CD4-positive, alpha-beta T cell (primary cell): ENCODE measurements around the gene JKAMP. TPM values are rescaled to one million over a fixed set of nuclear protein-coding genes. Genes with fewer than 3 reads are reported as not detected.
A peak's percentile ranks its signal among the peaks of the same experiment; 100 is the strongest.

Experiments
- ATAC-seq: fragments of 200-7000 bp; cut with Tn5 transposase; one replicate; pipeline ENCODE4 v1.10.0; 2022; ENCODE audit warnings: mild to moderate bottlenecking; ENCODE audit not compliant: poor library complexity
- CTCF ChIA-PET: fragments of 350-600 bp; sonication (Branson Sonifier 250); formaldehyde crosslinking; loops from one replicate; lab custom pipeline; 2021; ENCODE audit warnings: antibody characterized with exemption, inconsistent platforms; lab: Charles Lee
- POLR2A ChIA-PET: fragments of 350-600 bp; sonication (Branson Sonifier 250); formaldehyde crosslinking; loops from one replicate; lab custom pipeline; 2021; ENCODE audit warnings: antibody characterized with exemption, inconsistent platforms; lab: Charles Lee
- DNase-seq, 14 experiments: peaks; one replicate each; pipeline ENCODE4 v3.0.0-alpha.2; 2013 to 2020; ENCODE audit warnings: mixed read lengths in 2 of 14
- H3K27ac ChIP-seq, 2 donors: one replicate each; pipeline versions ENCODE4 v1.5.1 to v1.7.0; 2013; ENCODE audit warnings: low read length in 2 of 2, low read depth in 1 of 2, mild to moderate bottlenecking in 1 of 2
- H3K27me3 ChIP-seq, 2 experiments: 1 replicate in 1 of 2; 2 replicates in 1 of 2; pipeline versions ENCODE4 v1.6.1 to v1.7.0; 2013; ENCODE audit warnings: low read length in 2 of 2, control low read depth in 1 of 2, mild to moderate bottlenecking in 1 of 2, moderate library complexity in 1 of 2; ENCODE audit not compliant: insufficient read depth in 2 of 2, control insufficient read depth in 1 of 2
- H3K36me3 ChIP-seq: one replicate; pipeline ENCODE4 v1.6.1; 2013; ENCODE audit warnings: low read length, control low read depth; ENCODE audit not compliant: insufficient read depth
- H3K4me1 ChIP-seq: one replicate; pipeline ENCODE4 v1.6.1; 2013; ENCODE audit warnings: low read length, control low read depth; ENCODE audit not compliant: insufficient read depth
- H3K4me3 ChIP-seq: one replicate; pipeline ENCODE4 v1.5.1; 2013; ENCODE audit warnings: mild to moderate bottlenecking, low read length, moderate library complexity
- H3K9me3 ChIP-seq, 2 experiments: 1 replicate in 1 of 2; 2 replicates in 1 of 2; pipeline versions ENCODE4 v1.6.1 to v1.7.0; 2013; ENCODE audit warnings: low read length in 2 of 2, mild to moderate bottlenecking in 2 of 2, control low read depth in 1 of 2, moderate library complexity in 1 of 2; ENCODE audit not compliant: control insufficient read depth in 1 of 2, insufficient read depth in 1 of 2
- H3K27ac Mint-ChIP-seq: one replicate; pipeline ENCODE4 v1.8.0; 2020; ENCODE audit warnings: mixed read lengths
- H3K27me3 Mint-ChIP-seq: one replicate; pipeline ENCODE4 v1.8.0; 2021; ENCODE audit warnings: mixed read lengths
- H3K36me3 Mint-ChIP-seq: one replicate; pipeline ENCODE4 v1.8.0; 2021; ENCODE audit warnings: low read depth, mixed read lengths
- H3K4me1 Mint-ChIP-seq: one replicate; pipeline ENCODE4 v1.8.0; 2021; ENCODE audit warnings: low read depth, mixed read lengths
- H3K4me3 Mint-ChIP-seq: one replicate; pipeline ENCODE4 v1.8.0; 2020; ENCODE audit warnings: mild to moderate bottlenecking, mixed read lengths
- H3K9me3 Mint-ChIP-seq: one replicate; pipeline ENCODE4 v1.8.0; 2020; ENCODE audit warnings: mixed read lengths
- intact Hi-C, 2 experiments: fragments of 100-400 bp; cut with DNase I in 1 of 2; cut with micrococcal nuclease in 1 of 2; formaldehyde crosslinking; loops; one replicate each; pipeline versions ENCODE4 v1.15.1 to v1.9.0; 2023 to 2025; cut with DNase I, micrococcal nuclease
- total RNA-seq, 174 experiments: library from RNA in 2 of 174; stranded (reverse) in 2 of 174; gene quantifications; one replicate each; pipeline ENCODE4 v1.2.3 and lab custom pipeline; 2021 to 2026
- TF ChIP-seq, protein P1 (sequence below): fragments of 200-600 bp; IDR thresholded peaks from one replicate; pipeline ENCODE4 v1.8.0; 2022; ENCODE audit warnings: antibody characterized with exemption, mild to moderate bottlenecking

JKAMP gene
- total RNA-seq, 2 experiments from 2014 or later: 9.4 to 9.8 TPM

- CTCF ChIA-PET: interaction anchor here (1.0 to 1.4 kb wide), 3 partner anchors 18 to 46 kb away, joined by 4 to 6 read pairs (median 5); partner anchors contain the start of genes JKAMP and L3HYPDH
Observed at GRCh38 chr14:59465316-59466135, 18.8 kb upstream of the JKAMP start, which contains the start of gene GPR135. GPR135 (minus strand) TSS chr14:59465380; CDS start chr14:59465226, 154 bp downstream.

GRCh38 chr14:59474172-59474571 is 10.1 kb upstream of the JKAMP start:
- H3K4me1 Mint-ChIP-seq: no peaks in the 10 kb centered on the region
- POLR2A ChIA-PET: interaction anchor here (3.0 kb wide), 1 partner anchor 10 kb away, joined by 9 read pairs; the partner anchor contains the start of genes JKAMP and L3HYPDH
- H3K9me3 Mint-ChIP-seq: no peaks in the 10 kb centered on the region
- DNase-seq (no peak), ATAC-seq (no peak)
- Histone ChIP-seq H3K9me3 (no peaks in the 10 kb centered on the region), H3K36me3 (peaks cover 26% of the 10 kb centered on the region), H3K27me3 (no peaks in the 10 kb centered on the region), H3K4me3 (no peak overlapping the region), H3K4me1 (no peaks in the 10 kb centered on the region), H3K27ac (no peak overlapping the region)
- CTCF ChIA-PET: interaction anchor here (0.9 kb wide), 1 partner anchor 102 kb away, joined by 3 read pairs; the partner anchor contains the start of gene CCDC175
- peaks cover 42% of the 10 kb centered on the region for H3K36me3 Mint-ChIP-seq
- no peak overlapping the region for H3K27ac Mint-ChIP-seq
- intact Hi-C loops: no loop called here
- TF ChIP-seq, protein P1, sequence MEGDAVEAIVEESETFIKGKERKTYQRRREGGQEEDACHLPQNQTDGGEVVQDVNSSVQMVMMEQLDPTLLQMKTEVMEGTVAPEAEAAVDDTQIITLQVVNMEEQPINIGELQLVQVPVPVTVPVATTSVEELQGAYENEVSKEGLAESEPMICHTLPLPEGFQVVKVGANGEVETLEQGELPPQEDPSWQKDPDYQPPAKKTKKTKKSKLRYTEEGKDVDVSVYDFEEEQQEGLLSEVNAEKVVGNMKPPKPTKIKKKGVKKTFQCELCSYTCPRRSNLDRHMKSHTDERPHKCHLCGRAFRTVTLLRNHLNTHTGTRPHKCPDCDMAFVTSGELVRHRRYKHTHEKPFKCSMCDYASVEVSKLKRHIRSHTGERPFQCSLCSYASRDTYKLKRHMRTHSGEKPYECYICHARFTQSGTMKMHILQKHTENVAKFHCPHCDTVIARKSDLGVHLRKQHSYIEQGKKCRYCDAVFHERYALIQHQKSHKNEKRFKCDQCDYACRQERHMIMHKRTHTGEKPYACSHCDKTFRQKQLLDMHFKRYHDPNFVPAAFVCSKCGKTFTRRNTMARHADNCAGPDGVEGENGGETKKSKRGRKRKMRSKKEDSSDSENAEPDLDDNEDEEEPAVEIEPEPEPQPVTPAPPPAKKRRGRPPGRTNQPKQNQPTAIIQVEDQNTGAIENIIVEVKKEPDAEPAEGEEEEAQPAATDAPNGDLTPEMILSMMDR: no peak
- H3K27me3 Mint-ChIP-seq: no peaks in the 10 kb centered on the region
- H3K4me3 Mint-ChIP-seq: no peak overlapping the region

More at GRCh38 chr14:59465316-59466135, 18.8 kb upstream of the JKAMP start, which contains the start of gene GPR135:
- Histone ChIP-seq H3K9me3 (no peaks in the 10 kb centered on the region), H3K36me3 (no peaks in the 10 kb centered on the region), H3K4me1 (peaks cover 15% of the 10 kb centered on the region), H3K27me3 (no peaks in the 10 kb centered on the region), H3K27ac (no peak within 1 kb of the TSS), H3K4me3 (peak within 1 kb of the TSS; percentile 56)
- Mint-ChIP-seq H3K4me3 (peak within 1 kb of the TSS; percentile 94), H3K27me3 (peaks cover 7% of the 10 kb centered on the region), H3K36me3 (peaks cover 5% of the 10 kb centered on the region), H3K9me3 (no peaks in the 10 kb centered on the region), H3K27ac (peak within 1 kb of the TSS; percentile 78), H3K4me1 (peaks cover 8% of the 10 kb centered on the region)
- POLR2A ChIA-PET: interaction anchor here (1.4 to 3.7 kb wide), 4 partner anchors 17 to 1167 kb away, joined by 3 to 42 read pairs (median 4); partner anchors contain the start of genes ARID4A, JKAMP, L3HYPDH and PPM1A
- intact Hi-C loops: loop anchor here (2.0 to 10.0 kb wide), 4 partner anchors 15 to 821 kb away; partner anchors contain the start of genes DAAM1 (in 1 of the 2), JKAMP (in 1 of the 2) and L3HYPDH (in 1 of the 2)
- DNase-seq: peak in 13 of 14 experiments; percentile 8 to 79 (median 38)
- ATAC-seq: peak; percentile 39
- TF ChIP-seq, protein P1: no peak

DNA sequence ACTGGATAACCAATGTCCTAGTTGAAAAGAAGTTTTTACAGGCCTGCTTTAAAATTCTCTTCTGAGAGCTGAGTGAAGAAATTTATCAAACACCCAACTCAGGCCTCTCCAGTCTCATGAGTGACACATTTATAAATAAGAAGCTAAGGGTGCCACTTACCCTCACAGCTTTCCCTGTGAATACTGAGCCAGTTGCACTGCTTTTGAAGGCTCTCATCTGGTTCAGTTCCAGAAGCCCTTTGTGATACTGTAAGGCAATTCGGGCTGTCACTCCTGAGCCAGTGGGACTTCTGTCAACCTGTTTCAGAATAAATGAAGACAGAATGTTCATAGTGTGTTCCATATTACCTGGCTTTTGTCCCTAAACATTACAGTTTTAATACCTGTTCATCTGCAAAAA is 8.6 kb upstream of the JKAMP start:
- Histone ChIP-seq H3K27ac (no peak overlapping the region), H3K4me1 (peaks cover under 1% of the 10 kb centered on the region), H3K36me3 (peaks cover 26% of the 10 kb centered on the region), H3K4me3 (no peak overlapping the region), H3K9me3 (no peaks in the 10 kb centered on the region), H3K27me3 (no peaks in the 10 kb centered on the region)
- TF ChIP-seq, protein P1: no peak
- ATAC-seq: no peak
- DNase-seq: no peak
- H3K4me3 Mint-ChIP-seq: no peak overlapping the region
- peaks cover 42% of the 10 kb centered on the region for H3K36me3 Mint-ChIP-seq
- intact Hi-C loops: no loop called here
- ChIA-PET CTCF (no interaction called here), POLR2A (no interaction called here)
- no peaks in the 10 kb centered on the region for H3K9me3 Mint-ChIP-seq
- H3K27ac Mint-ChIP-seq: no peak overlapping the region
- no peaks in the 10 kb centered on the region for H3K27me3 Mint-ChIP-seq
- H3K4me1 Mint-ChIP-seq: peaks cover 9% of the 10 kb centered on the region
